Tibial nerve (tissue), 3 donors: Measurements from ENCODE around the gene MTFR1L.

Source experiments
- CTCF ChIP-seq, 5 experiments: fragments of 200-600 bp in 3 of 5; fragments of 450-650 bp in 2 of 5; sonication (generic) in 3 of 5; IDR thresholded peaks; one replicate each; pipeline ENCODE4 v1.5.1; 2016 to 2019; ENCODE audit warnings: antibody characterized with exemption in 5 of 5, mild to moderate bottlenecking in 3 of 5, moderate library complexity in 2 of 5
- POLR2A ChIP-seq, 2 donors: fragments of 450-650 bp; IDR thresholded peaks; one replicate each; pipeline ENCODE4 v1.6.1; 2017; ENCODE audit warnings: antibody characterized with exemption in 2 of 2, mild to moderate bottlenecking in 2 of 2, moderate library complexity in 2 of 2

GRCh38 chr1:25847929-25848328 is 28.2 kb downstream of the MTFR1L start:
- no peak for TF ChIP-seq CTCF (IDR thresholded peaks at IDR 0.05)
- no peak for TF ChIP-seq POLR2A (IDR thresholded peaks at IDR 0.05)
